GM18511 (cell line): Measurements from ENCODE around the gene KCNG2.

Experiments
- ATAC-seq: cut with Tn5 transposase; IDR thresholded peaks from one replicate; pipeline ENCODE4 v1.9.1; 2021; ENCODE audit warnings: mild to moderate bottlenecking, moderate library complexity; ENCODE audit not compliant: unreplicated experiment

KCNG2 gene

DNA sequence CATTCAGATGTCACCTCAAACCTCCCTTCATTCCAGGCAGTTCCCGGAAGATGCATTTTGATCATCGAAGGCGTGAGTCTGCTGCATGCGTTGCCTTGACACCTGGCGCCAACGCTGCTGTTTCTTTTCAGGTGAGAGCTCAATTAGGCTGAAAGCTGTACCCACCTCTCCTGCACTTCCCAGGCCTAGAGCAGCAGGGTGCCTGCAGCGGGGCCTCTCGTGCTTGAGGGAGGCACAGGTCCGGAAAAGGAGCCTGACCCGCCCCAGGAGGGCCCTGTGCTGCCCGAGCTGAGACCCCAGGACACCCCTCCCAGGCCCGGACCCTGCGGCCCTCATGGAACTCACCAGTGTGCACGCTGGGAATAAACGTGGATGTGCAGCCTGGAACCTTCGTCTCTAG lies 31.4 kb upstream of the KCNG2 start:
- no peak for ATAC-seq

DNA sequence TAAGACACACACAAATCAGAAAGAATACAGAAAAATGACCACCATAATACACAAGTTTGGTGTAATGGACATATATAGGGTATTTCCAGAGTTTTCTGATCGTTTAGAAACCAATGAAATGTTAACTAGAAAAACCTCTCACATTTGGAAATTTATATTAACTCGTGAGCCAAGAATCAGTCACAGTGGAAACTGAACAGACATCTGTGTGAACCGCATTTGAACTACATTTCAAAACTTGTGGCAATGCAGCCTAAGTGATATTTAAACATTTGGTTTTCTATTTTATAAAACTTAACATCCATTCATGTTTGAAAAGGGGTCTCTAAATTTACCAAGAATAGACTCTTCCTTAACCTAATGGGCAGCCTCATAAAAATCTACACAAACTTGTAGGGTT lies 29.0 kb upstream of the KCNG2 start:
- ATAC-seq = no peak

DNA sequence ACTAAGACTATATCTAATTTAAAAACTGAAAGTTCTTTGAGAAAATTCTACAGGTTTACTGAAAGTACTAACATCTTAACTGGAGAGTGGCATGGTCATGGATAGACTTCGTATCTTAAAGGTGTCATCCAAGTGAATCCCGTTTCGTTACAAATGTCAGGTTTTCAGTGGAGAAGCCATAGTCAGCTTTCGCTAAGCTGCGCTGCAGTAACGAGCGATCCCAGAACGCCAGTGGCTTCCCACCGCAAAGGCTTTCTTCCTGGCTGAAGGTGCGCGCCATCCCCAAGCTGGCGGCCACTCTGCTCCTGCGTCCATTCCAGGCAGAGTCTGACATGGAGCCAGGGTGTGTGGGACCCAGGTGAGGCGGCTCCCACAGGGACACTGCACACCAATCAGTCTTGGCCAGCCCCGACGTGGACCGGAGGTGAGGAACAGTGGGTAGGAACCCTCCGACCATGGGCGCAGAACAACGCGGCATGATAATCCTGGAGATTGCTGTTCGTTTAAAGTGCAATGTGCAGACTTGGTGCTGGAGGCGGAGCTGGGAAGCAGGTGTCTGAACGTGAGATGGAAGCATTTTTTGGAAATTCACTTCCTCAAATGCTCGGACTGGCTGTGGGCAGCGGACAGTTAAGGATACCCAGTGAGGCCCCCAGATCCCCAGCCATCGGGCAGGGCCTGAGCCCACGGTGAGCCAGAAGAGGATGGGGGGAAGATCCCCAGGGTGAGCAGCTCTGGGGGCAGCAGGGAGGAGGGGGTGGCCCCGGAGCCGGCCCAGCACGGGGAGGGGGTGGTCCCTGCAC lies 27.8 kb upstream of the KCNG2 start:
- ATAC-seq = no peak

DNA sequence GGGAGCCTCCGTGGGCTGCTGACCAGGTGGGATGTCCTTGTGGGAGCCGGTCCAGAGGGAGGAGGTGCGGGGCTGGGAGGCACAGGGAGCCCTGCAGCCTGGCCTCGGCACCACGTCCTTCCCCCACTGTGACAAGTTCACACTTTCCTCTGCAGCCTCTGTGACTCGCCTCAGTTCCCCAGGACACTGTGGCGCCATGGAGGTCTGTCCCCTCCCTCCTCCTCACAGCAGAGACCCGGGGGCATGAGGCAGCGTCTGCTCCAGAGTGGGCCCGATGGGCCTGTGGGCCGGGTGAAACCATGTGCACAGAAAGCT lies 27.3 kb upstream of the KCNG2 start:
- no peak for ATAC-seq

DNA sequence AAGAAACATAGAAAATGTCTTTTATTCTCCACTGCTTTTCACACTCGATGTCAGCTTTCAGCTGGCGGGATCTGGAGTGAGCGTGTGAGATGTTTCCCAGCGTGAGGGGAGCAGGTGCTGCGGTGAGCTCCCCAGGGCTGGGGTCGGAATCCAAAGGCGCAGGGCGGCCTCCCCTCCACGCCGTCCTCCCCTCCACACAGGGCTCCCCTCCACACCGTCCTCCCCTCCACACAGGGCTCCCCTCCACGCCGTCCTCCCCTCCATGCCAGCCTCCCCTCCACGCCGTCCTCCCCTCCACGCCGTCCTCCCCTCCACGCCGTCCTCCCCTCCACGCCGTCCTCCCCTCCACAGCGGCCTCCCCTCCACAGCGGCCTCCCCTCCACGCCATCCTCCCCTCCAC lies 26.9 kb upstream of the KCNG2 start:
- ATAC-seq = no peak

DNA sequence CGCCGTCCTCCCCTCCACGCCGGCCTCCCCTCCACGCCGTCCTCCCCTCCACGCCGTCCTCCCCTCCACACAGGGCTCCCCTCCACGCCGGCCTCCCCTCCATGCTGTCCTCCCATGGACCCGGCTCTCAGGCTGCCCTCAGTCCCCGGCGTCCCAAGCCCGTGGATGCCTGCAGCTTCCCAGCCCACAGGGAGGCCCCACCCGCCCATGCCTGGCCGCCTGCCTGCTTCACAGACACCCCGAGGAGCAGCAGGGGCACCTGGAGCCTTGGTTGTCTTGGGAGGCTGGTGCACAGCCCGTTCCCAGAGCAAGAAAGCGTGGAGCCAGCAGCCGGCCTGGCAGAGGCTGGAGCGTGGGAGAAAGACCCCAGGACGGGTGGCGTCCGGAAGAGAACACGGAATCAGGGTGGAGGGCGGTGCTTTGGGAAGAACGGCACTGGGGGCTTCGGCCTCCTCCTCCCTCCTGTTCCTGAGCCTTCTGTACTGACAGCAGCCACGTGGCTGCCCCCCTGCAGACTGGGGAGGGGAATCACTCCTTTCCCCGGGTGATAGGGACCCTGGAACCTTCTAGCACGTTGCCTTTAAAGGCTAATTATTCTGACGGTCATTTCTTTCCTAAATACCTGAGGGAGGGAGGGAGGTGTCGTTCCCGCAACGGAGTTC lies 26.2 kb upstream of the KCNG2 start:
- no peak for ATAC-seq

DNA sequence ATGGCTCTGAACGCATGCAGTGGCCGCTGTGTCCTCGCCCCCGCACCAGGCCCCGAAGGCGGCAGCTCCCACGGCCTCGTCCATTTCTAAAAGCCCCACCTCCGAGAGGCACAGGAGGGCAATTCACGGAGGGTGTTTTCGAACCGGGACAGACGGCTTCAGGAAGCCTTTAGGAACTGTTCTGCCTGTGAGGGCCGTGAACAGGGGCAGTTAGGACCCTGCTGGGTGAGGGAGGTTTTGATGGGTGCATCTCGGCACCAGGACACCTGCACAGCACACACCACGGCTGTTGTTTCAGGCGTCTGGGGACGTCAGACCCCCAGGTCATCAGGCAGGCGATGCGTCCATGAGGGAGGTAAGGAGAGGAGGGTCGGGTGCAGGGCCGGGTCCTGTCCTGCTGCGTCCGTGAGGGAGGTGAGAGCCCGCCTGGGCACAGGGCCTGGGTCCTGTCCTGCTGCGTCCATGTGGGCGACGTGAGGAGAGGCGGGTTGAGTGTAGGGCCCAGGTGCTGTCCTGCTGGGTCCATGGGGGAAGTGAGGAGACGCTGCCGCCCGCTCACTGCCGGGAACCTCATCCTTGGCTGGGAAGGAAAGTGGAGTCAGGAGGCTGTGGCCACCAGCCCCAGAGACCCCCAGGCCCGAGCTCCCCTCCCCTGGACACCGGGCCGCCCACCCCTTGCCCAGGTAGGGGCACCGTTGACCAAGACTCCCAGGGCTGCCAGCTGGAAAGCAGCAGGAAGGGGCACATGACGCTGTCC lies 25.5 kb upstream of the KCNG2 start:
- ATAC-seq = no peak

DNA sequence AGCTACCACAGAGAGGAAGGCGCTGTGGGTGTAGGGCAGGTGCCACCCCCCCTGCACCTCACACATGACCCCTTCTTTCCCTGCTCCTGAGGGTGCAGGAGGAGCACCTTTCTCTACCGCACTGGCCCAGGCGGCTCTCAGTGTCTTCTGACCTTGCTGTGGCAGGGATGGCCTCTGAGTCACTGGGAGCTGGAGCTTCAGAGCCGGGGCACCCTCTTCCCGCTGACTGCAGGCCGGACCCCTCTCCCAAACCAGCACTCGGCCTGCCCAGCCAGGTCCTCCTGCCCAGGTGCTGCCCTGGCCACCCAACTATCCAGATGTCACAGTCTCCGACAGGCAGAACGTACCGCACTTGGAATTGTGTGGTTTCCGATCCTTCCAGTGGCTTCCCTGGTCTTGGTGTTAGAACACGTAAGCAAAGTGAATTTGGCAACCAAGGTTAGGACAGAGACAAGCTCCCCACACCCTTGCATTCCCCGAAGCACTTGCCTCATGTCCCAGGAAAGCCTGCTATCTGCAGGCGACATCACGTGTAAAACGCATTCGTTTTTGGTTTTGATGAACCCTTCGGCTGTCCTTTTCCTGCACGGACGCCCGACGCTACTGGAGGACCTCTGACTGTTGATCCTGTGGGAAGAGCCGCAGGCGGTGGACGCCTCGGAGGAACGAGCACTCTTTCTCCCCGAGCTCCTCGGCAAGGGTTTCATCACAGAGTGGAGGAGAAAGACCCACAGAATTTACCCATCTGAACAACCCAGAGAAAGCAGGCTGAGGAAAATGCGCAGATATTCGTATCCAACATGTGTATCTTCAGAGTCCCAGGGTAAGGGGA lies 24.7 kb upstream of the KCNG2 start:
- ATAC-seq = no peak

DNA sequence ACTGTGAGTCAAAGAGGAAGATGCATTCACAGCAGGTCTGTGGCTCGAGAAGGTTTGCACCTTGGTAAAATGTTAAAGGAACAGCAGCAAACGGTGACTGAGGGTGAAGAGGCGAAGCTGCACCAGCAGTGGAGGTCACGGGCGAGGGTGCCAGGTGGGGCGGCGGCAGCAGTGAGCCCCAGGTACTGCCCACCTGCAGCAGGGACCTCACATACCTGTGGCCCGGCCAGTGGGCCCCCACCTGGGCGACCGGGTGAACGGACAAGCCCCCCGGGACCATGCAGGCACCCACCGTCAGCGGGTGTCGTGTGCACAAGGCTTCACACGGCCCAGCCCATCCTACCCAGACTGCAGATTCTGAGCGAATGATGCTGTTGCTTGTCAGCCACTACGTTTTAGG lies 23.6 kb upstream of the KCNG2 start:
- ATAC-seq = no peak

DNA sequence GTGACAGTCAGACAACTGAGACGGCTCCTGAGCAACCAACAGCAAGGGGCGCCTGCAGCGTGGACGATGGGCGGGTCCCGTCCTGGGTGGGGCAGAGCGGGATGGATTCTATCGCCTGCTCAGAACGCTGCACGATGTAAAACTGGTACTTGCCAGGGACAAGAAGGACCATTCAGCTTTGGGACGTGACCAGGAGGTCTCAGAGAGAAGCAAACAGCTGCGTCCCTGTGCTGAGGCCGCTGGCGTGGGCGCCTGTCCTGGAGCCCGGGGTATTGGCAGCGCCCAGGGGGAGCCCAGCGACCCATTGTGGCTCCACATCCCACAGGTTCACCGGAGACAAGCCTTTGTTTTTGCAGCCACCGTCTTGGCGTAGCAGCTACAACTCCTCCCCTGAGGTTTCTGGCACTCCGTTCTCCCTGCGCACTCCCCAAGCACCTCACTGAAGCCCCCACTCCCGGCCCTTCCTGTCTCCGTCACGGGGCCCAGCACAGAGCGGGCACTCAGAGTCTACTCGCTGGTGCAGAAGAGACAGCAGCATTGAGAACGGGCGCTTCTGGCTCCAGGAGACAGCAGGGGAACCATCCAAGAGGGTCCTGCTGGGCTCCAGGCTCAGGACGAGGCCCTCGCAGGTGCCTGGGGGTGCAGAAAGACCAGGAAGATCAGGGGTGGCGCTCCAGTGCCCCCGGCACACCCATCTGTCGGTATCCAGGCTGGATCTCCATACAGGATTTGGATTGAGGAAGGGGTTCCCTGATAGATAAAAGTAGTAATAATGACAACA lies 22.1 kb upstream of the KCNG2 start:
- no peak for ATAC-seq

DNA sequence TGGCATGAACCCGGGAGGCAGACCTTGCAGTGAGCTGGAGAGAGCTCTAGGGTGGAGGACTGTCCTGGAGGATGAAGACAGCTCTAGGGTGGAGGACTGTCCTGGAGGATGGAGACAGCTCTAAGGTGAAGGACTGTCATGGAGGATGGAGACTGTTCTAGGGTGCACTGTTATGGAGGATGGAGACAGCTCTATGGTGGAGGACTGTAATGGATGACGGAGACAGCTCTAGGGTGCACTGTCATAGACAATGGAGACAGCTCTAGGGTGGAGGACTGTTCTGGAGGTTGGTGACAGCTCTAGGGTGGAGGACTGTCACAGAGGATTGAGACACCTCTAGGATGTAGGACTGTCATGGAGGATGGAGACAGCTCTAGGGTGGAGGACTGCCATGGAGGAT lies 21.1 kb upstream of the KCNG2 start:
- no peak for ATAC-seq

DNA sequence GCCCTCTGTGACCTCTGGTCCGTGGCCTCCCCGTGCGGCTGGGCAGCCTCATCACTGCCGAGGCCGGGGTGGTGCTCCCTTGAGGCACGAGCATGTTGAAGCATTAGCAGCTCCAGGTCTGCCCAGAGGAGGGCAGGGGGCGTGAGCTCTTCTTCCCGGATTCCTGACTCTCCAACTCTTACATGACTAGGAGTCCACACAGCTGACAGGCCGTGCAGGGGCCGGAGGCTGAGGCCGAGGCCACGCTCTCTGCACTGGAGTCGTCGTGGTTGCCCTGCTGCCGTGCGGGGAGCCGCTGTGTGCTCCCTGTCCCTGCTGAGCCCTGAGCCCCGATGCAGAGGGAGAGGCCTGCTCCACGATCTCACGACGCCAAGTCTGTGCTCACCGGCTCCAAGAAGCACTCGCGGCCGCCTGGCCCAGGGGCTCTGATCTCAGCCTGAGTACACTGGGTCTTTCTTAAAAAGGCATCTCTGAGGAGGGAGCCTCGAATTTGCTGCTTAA lies 19.4 kb upstream of the KCNG2 start:
- ATAC-seq = no peak

DNA sequence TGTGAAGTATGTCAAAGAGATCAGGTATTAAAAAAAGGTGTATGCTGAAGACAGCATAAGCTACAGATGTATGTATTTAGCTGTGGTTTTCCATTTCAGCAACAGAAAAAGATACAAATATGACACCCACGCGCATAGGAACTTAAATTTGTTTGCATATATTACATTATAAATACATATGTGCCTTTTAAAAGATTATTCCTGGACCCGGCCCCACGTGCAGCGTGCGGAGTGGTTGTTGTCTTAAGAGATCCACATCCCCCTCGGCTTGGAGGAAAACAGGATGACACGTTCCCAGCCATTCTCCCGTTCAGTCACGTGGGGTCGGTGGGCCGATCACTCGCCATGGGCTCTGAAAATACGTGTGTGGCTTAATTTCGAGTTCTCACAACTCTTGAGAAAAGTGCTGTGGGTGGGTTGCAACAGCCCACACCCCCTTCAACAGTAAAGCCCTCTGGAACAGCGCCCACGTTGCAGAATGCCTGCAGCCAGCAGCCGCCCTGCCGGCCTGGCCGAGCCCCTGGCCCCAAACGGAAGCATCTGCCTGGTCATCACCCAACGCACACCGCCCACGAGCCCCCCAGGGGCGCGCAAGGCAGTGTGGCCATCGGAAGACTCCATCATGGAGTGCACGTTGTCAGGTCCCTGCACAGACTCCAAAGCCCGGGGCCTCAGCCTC lies 18.6 kb upstream of the KCNG2 start:
- no peak for ATAC-seq

DNA sequence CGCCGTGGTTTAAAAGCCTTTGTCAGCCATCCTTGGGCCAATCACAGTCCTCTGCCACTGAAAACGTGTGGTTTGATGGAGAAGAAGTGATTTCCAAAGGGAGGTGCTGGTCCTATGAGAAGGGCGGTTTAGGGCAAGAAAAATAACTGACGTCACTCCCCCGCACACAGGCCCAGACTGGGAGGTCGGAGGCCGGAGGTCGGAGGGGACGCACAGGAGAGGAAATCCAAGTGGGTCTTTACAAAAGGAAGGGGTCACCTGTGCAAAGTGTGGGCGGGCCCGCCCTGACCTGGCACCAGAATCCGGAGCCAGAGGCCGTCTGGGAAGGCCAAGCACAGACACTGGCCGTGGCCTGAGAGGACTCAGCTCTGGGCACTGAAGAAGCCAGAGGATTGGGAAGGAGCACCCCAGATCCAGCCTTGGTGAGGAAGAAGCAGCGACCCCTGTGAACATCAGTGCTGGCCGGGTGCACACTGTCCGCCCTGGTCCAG lies 18.0 kb upstream of the KCNG2 start:
- ATAC-seq = no peak

DNA sequence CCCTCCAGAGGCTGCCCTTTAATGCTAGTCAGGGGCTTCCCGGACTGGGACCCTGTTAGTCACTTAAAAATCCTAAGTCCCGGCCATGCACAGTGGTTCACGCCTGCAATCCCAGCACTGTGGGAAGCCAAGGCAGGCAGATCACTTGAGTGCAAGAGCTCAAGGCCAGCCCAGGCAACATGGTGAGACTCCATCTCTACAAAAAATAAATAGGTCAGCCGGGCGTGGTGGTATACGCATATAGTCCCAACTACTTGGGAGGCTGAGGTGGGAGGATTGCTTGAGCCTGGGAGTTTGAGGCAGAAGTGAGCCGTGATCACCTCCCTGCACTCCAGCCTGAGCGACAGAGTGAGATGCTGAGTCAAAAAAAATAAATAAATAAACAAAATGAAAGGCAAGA lies 17.2 kb upstream of the KCNG2 start:
- no peak for ATAC-seq

DNA sequence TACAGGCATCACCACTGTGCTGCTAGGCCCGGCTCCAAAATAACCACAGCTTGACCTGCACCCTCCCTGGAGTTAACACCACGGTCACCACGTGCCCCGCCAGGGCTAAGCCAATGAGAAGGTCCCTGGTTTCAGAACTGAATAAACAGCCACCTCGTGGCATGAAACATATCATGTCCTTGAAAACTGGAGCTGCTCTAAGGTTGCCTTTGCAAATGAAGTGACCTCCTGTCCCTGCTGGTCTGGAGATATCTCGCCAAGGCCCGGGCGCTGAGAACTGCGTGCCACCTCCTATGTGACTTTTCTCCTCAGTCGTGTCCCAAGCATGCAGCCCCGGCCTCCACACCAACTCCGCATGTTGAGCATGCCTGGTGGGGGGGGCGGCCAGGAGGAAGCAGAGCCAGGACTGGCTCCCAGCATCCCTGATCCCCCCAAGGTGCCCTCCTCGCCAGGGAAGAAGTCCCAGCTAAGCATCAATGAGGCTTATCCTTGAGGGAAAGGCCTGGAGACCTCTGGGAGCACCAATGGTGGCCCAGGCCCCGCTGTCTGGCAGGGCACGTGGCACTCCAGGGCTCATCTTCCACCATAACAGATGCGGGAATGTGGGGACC lies 16.3 kb upstream of the KCNG2 start:
- ATAC-seq = no peak

DNA sequence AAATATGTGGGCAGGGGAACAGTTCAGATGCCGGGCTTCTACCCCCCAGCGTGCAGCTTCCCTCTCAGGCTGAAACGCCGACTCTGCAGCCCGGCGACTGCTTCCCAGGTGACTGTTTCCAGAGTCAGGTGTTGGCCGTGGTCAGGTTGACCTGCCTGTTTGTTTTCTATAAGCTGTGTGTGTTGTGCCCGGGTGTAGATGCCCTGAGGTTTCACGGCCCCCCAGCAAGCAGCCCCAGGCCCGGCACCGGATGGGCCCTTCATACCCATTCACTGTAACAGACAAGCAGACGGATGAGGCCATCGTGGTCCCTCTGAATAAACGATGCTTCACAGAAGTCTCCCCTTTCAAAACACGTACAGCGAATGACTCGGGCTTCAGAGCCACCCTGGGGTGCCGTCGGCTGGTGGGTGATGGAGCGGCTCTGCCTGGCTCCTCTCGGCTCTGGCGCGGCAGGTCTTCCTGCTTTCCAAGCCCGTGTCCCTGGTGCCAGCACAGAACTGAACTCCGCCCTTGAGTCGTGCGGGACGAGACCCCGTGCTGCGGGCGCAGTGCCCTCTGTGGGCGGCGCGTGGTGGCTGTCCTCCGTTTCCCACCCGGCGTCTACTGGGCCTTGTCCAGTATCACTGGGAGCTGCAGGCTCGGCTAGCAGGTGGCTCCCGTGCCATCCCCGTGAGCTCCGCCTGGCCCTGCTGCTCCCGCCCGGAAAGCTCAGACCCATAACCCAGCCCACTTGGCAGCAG lies 15.0 kb upstream of the KCNG2 start:
- ATAC-seq = no peak
